Kasumi-1 (cell line): ENCODE measurements around the gene ZFP2.

ENCODE experiments used
- DNase-seq, 2 experiments: peaks; one replicate each; lab custom pipeline; 2025; lab: John Stamatoyannopoulos, UW

Gene ZFP2

DNA sequence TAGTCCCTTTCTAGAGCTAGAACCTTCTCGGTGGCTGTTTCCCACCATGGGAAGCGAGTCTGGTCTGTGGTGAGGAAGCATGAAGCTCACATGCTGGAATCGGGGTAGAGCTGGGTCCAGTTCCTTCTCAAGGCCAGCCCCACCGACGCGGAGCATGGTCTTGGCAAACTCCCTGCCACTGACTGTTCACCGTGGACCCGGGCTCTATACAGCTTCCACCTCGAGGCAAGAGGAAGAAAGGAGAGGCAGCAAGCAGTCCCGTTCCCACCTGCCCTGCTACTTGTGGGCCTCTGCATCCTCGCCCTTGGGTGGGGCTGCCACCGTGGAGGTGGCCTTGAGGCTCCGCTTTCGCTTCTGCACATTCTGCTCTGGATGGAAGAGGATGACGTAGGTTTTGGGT lies 85.7 kb downstream of the ZFP2 start:
- no peak for DNase-seq
